G401 (cell line): ENCODE measurements around the gene CFAP221. TPM values are rescaled to one million over a fixed set of nuclear protein-coding genes. Genes with fewer than 3 reads are reported as not detected.
A peak's percentile ranks its signal among the peaks of the same experiment; 100 is the strongest.

Experiments
- DNase-seq: peaks from one replicate; pipeline ENCODE4 v3.0.0-alpha.2; 2015; ENCODE audit warnings: low spot score
- in situ Hi-C: cut with HindIII; loops from 2 replicates; pipeline ENCODE4 v1.10.0; 2016; ENCODE audit warnings: low sequenced_read_pairs, mixed read lengths
- total RNA-seq: library from RNA; depleted of rRNA; stranded (reverse); fragments of >200 nt; shearing (Covaris generic); gene quantifications from 2 replicates; pipeline ENCODE4 v1.2.3, GENCODE V29; 2014

Gene CFAP221
- total RNA-seq, 1 experiment from 2014 or later = 2.7 TPM

- DNase-seq = no peak
- in situ Hi-C loops = no loop called here
These were observed 146.9 kb downstream of the CFAP221 start for GRCh38 chr2:119691189-119691588.

- DNase-seq = no peak
- in situ Hi-C loops = no loop called here
These were observed 147.5 kb downstream of the CFAP221 start for GRCh38 chr2:119691651-119692245.

- DNase-seq = no peak
- in situ Hi-C loops = no loop called here
These were observed 148.1 kb downstream of the CFAP221 start for GRCh38 chr2:119692310-119692709.

GRCh38 chr2:119692954-119693353 is 148.7 kb downstream of the CFAP221 start:
- in situ Hi-C loops = no loop called here
- no peak for DNase-seq

GRCh38 chr2:119693567-119693966 is 149.3 kb downstream of the CFAP221 start:
- in situ Hi-C loops = no loop called here
- no peak for DNase-seq

GRCh38 chr2:119693967-119694366 is 149.7 kb downstream of the CFAP221 start:
- in situ Hi-C loops = no loop called here
- no peak for DNase-seq

GRCh38 chr2:119694470-119694844 is 150.2 kb downstream of the CFAP221 start:
- DNase-seq = no peak
- in situ Hi-C loops = no loop called here

GRCh38 chr2:119694845-119695521 is 150.7 kb downstream of the CFAP221 start:
- in situ Hi-C loops = no loop called here
- no peak for DNase-seq

GRCh38 chr2:119696005-119696404 is 151.8 kb downstream of the CFAP221 start:
- in situ Hi-C loops = no loop called here
- DNase-seq = no peak

GRCh38 chr2:119696494-119697030 is 152.3 kb downstream of the CFAP221 start:
- no peak for DNase-seq
- in situ Hi-C loops = no loop called here

- in situ Hi-C loops = no loop called here
- DNase-seq = no peak
These were observed 153.2 kb downstream of the CFAP221 start for GRCh38 chr2:119697290-119698020.

GRCh38 chr2:119698246-119698645 is 154.0 kb downstream of the CFAP221 start:
- no peak for DNase-seq
- in situ Hi-C loops = no loop called here

- no peak for DNase-seq
- in situ Hi-C loops = no loop called here
These were observed 154.9 kb downstream of the CFAP221 start for GRCh38 chr2:119699016-119699606.

- no peak for DNase-seq
- in situ Hi-C loops = no loop called here
These were observed 156.6 kb downstream of the CFAP221 start for GRCh38 chr2:119700866-119701265.

GRCh38 chr2:119701352-119701751 is 157.1 kb downstream of the CFAP221 start:
- in situ Hi-C loops = no loop called here
- DNase-seq = no peak

- no peak for DNase-seq
- in situ Hi-C loops = no loop called here
These were observed 158.1 kb downstream of the CFAP221 start for GRCh38 chr2:119702203-119702917.

GRCh38 chr2:119702918-119703401 is 158.7 kb downstream of the CFAP221 start:
- in situ Hi-C loops = no loop called here

GRCh38 chr2:119703526-119703925 is 159.3 kb downstream of the CFAP221 start:
- in situ Hi-C loops = no loop called here
- no peak for DNase-seq

More at GRCh38 chr2:119702918-119703401, 158.7 kb downstream of the CFAP221 start:
- DNase-seq = peak; percentile 74

GRCh38 chr2:119704670-119705120 is 160.4 kb downstream of the CFAP221 start:
- in situ Hi-C loops = no loop called here
- no peak for DNase-seq
